Right atrium auricular region (tissue), 2 donors: ENCODE results near the gene ROCK2. TPM values are rescaled to one million over a fixed set of nuclear protein-coding genes. Genes with fewer than 3 reads are reported as not detected.
"Not testable (repeated sequence)": the region's sequence is repeated elsewhere in the genome, so short reads cannot be mapped to it uniquely, and the experiment has no call there.

ENCODE experiments used
- DNase-seq: peaks from one replicate; pipeline ENCODE4 v3.0.0-alpha.2; 2019; ENCODE audit warnings: low spot score
- H3K27ac ChIP-seq, 2 donors: fragments of 200-600 bp; sonication (generic); 1 replicate in 1 of 2; 2 replicates in 1 of 2; pipeline ENCODE4 v1.5.1; 2016 to 2019
- H3K27me3 ChIP-seq, 2 donors: fragments of 200-600 bp; sonication (generic); one replicate each; pipeline versions ENCODE4 v1.5.1 to v1.6.0; 2017 to 2019
- H3K36me3 ChIP-seq: fragments of 200-600 bp; sonication (generic); one replicate; pipeline ENCODE4 v1.5.1; 2016
- H3K4me1 ChIP-seq, 2 donors: fragments of 200-600 bp; sonication (generic); one replicate each; pipeline versions ENCODE4 v1.5.1 to v1.6.0; 2017 to 2019
- H3K4me3 ChIP-seq, 2 donors: fragments of 200-600 bp; sonication (generic); 1 replicate in 1 of 2; 2 replicates in 1 of 2; pipeline ENCODE4 v1.5.1; 2017 to 2019; ENCODE audit warnings: mild to moderate bottlenecking in 1 of 2, moderate library complexity in 1 of 2
- H3K9me3 ChIP-seq, 2 donors: fragments of 200-600 bp; sonication (generic); one replicate each; pipeline ENCODE4 v1.5.1; 2019
- CTCF ChIP-seq, 2 donors: fragments of 200-600 bp; sonication (generic); IDR thresholded peaks; one replicate each; pipeline ENCODE4 v1.5.1; 2019; ENCODE audit warnings: antibody characterized with exemption in 2 of 2
- total RNA-seq, 2 donors: library from RNA; depleted of rRNA; stranded (reverse); fragments of >200 nt; gene quantifications; one replicate each; pipeline ENCODE4 v1.1.0, GENCODE V29; 2016

The ROCK2 gene
- total RNA-seq, 2 donors from 2014 or later: 32.3 to 32.6 TPM

GRCh38 chr2:11254100-11254536 is 90.3 kb downstream of the ROCK2 start:
- no peak for TF ChIP-seq CTCF (IDR thresholded peaks at IDR 0.05)
- no peak for DNase-seq
- no peak overlapping the region for H3K4me3 ChIP-seq
- H3K36me3 ChIP-seq: peaks cover 1% of the 10 kb centered on the region
- no peaks in the 10 kb centered on the region for H3K9me3 ChIP-seq
- H3K27ac ChIP-seq: no peak overlapping the region
- H3K27me3 ChIP-seq: no peaks in the 10 kb centered on the region
- peaks cover 0 to 13% of the 10 kb centered on the region in 2 donors for H3K4me1 ChIP-seq

GRCh38 chr2:11252458-11252857 is 92.0 kb downstream of the ROCK2 start:
- not testable (repeated sequence) for H3K9me3 ChIP-seq, H3K36me3 ChIP-seq, H3K27ac ChIP-seq, H3K4me3 ChIP-seq, H3K27me3 ChIP-seq, DNase-seq
- H3K4me1 ChIP-seq: peaks cover 0 to 13% of the 10 kb centered on the region in 2 donors

- DNase-seq: no peak
- H3K4me3 ChIP-seq: no peak overlapping the region
- H3K27ac ChIP-seq: no peak overlapping the region
- peaks cover 12% of the 10 kb centered on the region for H3K36me3 ChIP-seq
- no peaks in the 10 kb centered on the region for H3K9me3 ChIP-seq
- no peak for TF ChIP-seq CTCF (IDR thresholded peaks at IDR 0.05)
- peaks cover 0 to 13% of the 10 kb centered on the region in 2 donors for H3K4me1 ChIP-seq
- H3K27me3 ChIP-seq: no peaks in the 10 kb centered on the region
These were observed 93.8 kb downstream of the ROCK2 start for GRCh38 chr2:11250400-11251196.

GRCh38 chr2:11245322-11245721 is 99.1 kb downstream of the ROCK2 start:
- Histone ChIP-seq H3K36me3 (peaks cover 12% of the 10 kb centered on the region), H3K27me3 (no peaks in the 10 kb centered on the region), H3K4me1 (peaks cover 0 to under 1% of the 10 kb centered on the region in 2 donors), H3K27ac (no peak overlapping the region), H3K9me3 (no peaks in the 10 kb centered on the region), H3K4me3 (no peak overlapping the region)
- no peak for TF ChIP-seq CTCF (IDR thresholded peaks at IDR 0.05)
- DNase-seq: no peak

- no peaks in the 10 kb centered on the region for H3K27me3 ChIP-seq
- no peaks in the 10 kb centered on the region for H3K4me1 ChIP-seq
- TF ChIP-seq CTCF (IDR thresholded peaks at IDR 0.05): no peak
These were observed 100.2 kb downstream of the ROCK2 start for GRCh38 chr2:11244091-11244826.

GRCh38 chr2:11243512-11243911 is 100.9 kb downstream of the ROCK2 start:
- Histone ChIP-seq H3K36me3 (peaks cover 7% of the 10 kb centered on the region), H3K4me3 (no peak overlapping the region), H3K4me1 (no peaks in the 10 kb centered on the region), H3K27me3 (no peaks in the 10 kb centered on the region), H3K27ac (no peak overlapping the region), H3K9me3 (no peaks in the 10 kb centered on the region)
- TF ChIP-seq CTCF (IDR thresholded peaks at IDR 0.05): no peak
- DNase-seq: no peak

More at GRCh38 chr2:11244091-11244826, 100.2 kb downstream of the ROCK2 start:
- no peak overlapping the region for H3K4me3 ChIP-seq
- DNase-seq: no peak
- no peaks in the 10 kb centered on the region for H3K9me3 ChIP-seq
- peaks cover 12% of the 10 kb centered on the region for H3K36me3 ChIP-seq
- no peak overlapping the region for H3K27ac ChIP-seq
